ENCODE data around the gene CHMP4A.

The CHMP4A gene

GRCh38 chr14:24215495-24216344 is 2.4 kb upstream of the CHMP4A start, which contains the start of gene MDP1:
TSS of gene MDP1 (minus strand) at chr14:24216066. CDS start at chr14:24215955, 111 bp downstream.
- peaks cover 18% of the 10 kb centered on the region for H3K36me3 ChIP-seq (ENCODE audit: insufficient read depth, low read length)
- H3K79me2 ChIP-seq (ENCODE audit: insufficient read depth, low read length) = peaks cover 1% of the 10 kb centered on the region; the same call in 1 of the 2 replicates
- no peaks in the 10 kb centered on the region for H3K27me3 ChIP-seq (ENCODE audit: insufficient read depth, low read length)
- no peaks in the 10 kb centered on the region for H3K9me2 ChIP-seq (ENCODE audit: low read depth, low read length)
- peak within 1 kb of the TSS; percentile 73 for H3K4me3 ChIP-seq (ENCODE audit: low read depth, low read length, poor library complexity, severe bottlenecking)
- no peaks in the 10 kb centered on the region for H4K20me1 ChIP-seq (ENCODE audit: insufficient read depth, low read length)
- peak within 1 kb of the TSS; percentile 71 for H3K4me2 ChIP-seq (ENCODE audit: low read length)
- no peak within 1 kb of the TSS for H2AFZ ChIP-seq (ENCODE audit: low read length)
- H3K27ac ChIP-seq (ENCODE audit: low read depth, low read length, poor library complexity, severe bottlenecking) = peak within 1 kb of the TSS; percentile 86
- H3K9ac ChIP-seq (ENCODE audit: low read length) = peak within 1 kb of the TSS; percentile 81
- H3K4me1 ChIP-seq (ENCODE audit: insufficient read depth, low read length, severe bottlenecking) = peaks cover 32% of the 10 kb centered on the region
- H3K9me3 ChIP-seq (ENCODE audit: low read length) = no peaks in the 10 kb centered on the region
- peaks cover 9% of the 10 kb centered on the region for H3F3A ChIP-seq (ENCODE audit: insufficient read depth, low read length)
- no peak for TF ChIP-seq EZH2 (IDR thresholded peaks at IDR 0.05; ENCODE audit: borderline replicate concordance, low read length)
- peak; percentile 89 for TF ChIP-seq CTCF (IDR thresholded peaks at IDR 0.05; ENCODE audit: low read length)

- Histone ChIP-seq H3K4me3 (ENCODE audit: low read depth, low read length, poor library complexity, severe bottlenecking) (peak overlapping the region; percentile 74), H3F3A (ENCODE audit: insufficient read depth, low read length) (peaks cover 9% of the 10 kb centered on the region), H3K4me1 (ENCODE audit: insufficient read depth, low read length, severe bottlenecking) (peaks cover 32% of the 10 kb centered on the region), H3K9me3 (ENCODE audit: low read length) (no peaks in the 10 kb centered on the region), H3K79me2 (ENCODE audit: insufficient read depth, low read length) (no peaks in the 10 kb centered on the region; the same call in 1 of the 2 replicates), H3K36me3 (ENCODE audit: insufficient read depth, low read length) (peaks cover 34% of the 10 kb centered on the region), H2AFZ (ENCODE audit: low read length) (no peak overlapping the region), H3K27ac (ENCODE audit: low read depth, low read length, poor library complexity, severe bottlenecking) (peak overlapping the region; percentile 86), H3K9me2 (ENCODE audit: low read depth, low read length) (no peaks in the 10 kb centered on the region), H3K4me2 (ENCODE audit: low read length) (peak overlapping the region; percentile 51), H4K20me1 (ENCODE audit: insufficient read depth, low read length) (no peaks in the 10 kb centered on the region), H3K9ac (ENCODE audit: low read length) (peak overlapping the region; percentile 73), H3K27me3 (ENCODE audit: insufficient read depth, low read length) (no peaks in the 10 kb centered on the region)
- TF ChIP-seq CTCF (IDR thresholded peaks at IDR 0.05; ENCODE audit: low read length) = peak; percentile 46; the same call in 1 of the 2 replicates
- TF ChIP-seq EZH2 (IDR thresholded peaks at IDR 0.05; ENCODE audit: borderline replicate concordance, low read length) = no peak
Measured at GRCh38 chr14:24213866-24214662, 776 bp upstream of the CHMP4A start.

- no peaks in the 10 kb centered on the region for H3K9me2 ChIP-seq (ENCODE audit: low read depth, low read length)
- no peak overlapping the region for H2AFZ ChIP-seq (ENCODE audit: low read length)
- H3K79me2 ChIP-seq (ENCODE audit: insufficient read depth, low read length) = no peaks in the 10 kb centered on the region; the same call in 1 of the 2 replicates
- H3K4me1 ChIP-seq (ENCODE audit: insufficient read depth, low read length, severe bottlenecking) = peaks cover 31% of the 10 kb centered on the region
- H3K4me3 ChIP-seq (ENCODE audit: low read depth, low read length, poor library complexity, severe bottlenecking) = no peak overlapping the region
- H3K9me3 ChIP-seq (ENCODE audit: low read length) = no peaks in the 10 kb centered on the region
- no peak for TF ChIP-seq CTCF (IDR thresholded peaks at IDR 0.05; ENCODE audit: low read length)
- TF ChIP-seq EZH2 (IDR thresholded peaks at IDR 0.05; ENCODE audit: borderline replicate concordance, low read length) = no peak
- peaks cover 57% of the 10 kb centered on the region for H3K36me3 ChIP-seq (ENCODE audit: insufficient read depth, low read length)
- no peak overlapping the region for H3K27ac ChIP-seq (ENCODE audit: low read depth, low read length, poor library complexity, severe bottlenecking)
- no peaks in the 10 kb centered on the region for H4K20me1 ChIP-seq (ENCODE audit: insufficient read depth, low read length)
- no peak overlapping the region for H3K4me2 ChIP-seq (ENCODE audit: low read length)
- no peak overlapping the region for H3K9ac ChIP-seq (ENCODE audit: low read length)
- H3F3A ChIP-seq (ENCODE audit: insufficient read depth, low read length) = peaks cover 9% of the 10 kb centered on the region
- no peaks in the 10 kb centered on the region for H3K27me3 ChIP-seq (ENCODE audit: insufficient read depth, low read length)
Measured at GRCh38 chr14:24211311-24211710, 2.0 kb downstream of the CHMP4A start.

All from OCI-LY1 (cell line).